GM19324 (cell line): ENCODE results near the gene SLC12A5.

Experiments used
- ATAC-seq: cut with Tn5 transposase; IDR thresholded peaks from one replicate; pipeline ENCODE4 v1.9.1; 2021; ENCODE audit warnings: mild to moderate bottlenecking, moderate library complexity; ENCODE audit not compliant: unreplicated experiment, low FRiP score

The SLC12A5 gene

DNA sequence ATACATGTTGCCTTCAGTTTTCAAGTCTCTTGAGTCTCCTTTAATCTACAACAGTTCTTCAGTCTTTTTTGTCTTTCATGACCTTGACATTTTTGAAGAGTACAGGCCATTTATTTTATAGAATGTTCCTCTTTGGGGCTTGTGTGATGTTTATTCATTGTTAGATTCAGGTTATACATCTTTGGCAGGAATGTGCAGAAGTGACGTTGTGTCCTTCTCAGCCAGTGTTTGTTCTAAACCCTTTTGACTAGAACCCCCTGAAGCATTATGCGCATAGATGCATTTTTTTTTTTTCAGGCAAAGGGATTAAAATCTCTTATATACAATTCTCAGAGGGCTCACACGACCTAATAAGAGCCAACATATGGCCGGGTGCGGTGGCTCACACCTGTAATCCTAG is 72.0 kb downstream of the SLC12A5 start:
- ATAC-seq = no peak

DNA sequence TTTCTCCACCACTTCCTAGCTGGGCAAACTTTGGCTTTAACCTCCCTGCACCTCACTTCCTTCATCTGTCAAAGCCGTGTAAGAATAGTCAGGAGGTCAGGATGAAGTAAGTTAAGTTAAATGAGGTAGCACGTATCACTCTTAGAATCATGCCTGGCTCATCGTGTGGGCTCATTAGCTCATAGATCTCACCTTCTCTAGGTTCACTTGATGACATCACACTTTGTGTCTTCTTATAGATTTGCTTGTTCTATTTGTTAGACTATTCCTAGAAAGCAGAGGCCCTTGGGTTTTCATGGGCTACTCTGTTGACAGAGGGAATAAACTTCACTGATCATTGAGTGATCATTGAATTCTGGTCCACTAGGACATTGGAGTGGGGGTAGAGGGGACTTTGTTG is 72.9 kb downstream of the SLC12A5 start:
- no peak for ATAC-seq

DNA sequence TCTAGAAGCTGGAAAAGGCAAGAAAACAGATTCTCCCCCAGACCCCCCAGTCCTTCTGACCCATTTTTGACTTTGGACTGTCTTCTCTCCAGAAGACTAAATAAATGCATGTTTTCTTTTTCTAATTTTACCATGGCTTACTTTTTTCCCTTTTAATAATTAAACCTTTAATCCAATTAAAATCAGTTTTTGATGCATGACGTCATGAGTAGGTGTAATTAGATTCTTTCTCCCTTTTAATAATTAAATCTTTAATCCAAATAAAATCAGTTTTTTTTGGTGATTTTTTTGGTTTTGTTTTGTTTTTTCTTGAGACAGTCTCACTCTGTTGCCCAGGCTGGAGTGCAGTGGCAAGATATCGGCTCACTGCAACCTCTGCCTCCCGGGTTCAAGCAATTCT is 73.9 kb downstream of the SLC12A5 start:
- ATAC-seq = no peak

DNA sequence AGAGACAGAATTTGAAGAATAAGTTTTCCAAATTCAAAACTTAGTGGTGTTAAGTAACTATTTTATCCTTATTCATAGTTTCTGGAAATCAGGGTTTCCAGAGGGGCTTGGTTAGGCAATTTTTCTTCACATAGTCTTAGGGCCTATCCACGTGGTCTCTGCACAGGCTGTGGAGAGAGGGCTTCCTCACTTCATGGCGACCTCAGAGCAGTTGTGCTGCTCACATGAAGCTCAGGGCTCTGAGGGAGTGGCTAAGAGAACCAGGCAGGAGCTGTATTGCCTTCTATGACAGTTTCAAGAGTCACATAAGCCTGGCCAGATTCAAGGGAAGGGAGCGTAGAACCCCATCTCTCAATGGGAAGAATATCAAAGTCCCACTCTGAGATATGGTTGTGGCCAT is 75.2 kb downstream of the SLC12A5 start:
- ATAC-seq = no peak

DNA sequence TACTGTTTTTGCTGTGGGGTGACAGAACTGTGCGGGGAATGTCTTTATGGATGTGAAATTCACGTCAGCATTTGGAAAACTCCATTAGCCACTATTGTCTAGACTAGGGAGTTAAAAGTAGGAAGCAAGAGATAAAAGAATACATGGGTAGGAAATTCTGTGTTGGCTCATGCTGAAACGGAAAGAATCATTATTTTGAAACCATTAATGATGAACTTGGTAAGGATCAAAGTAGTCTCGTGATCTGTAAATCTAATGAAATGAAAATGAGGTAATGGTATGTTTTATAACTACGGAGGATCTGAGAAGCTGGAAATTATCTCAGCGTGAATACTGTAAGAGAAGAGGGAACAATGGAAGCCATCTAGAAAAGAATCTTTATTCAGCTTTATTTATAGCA is 78.0 kb downstream of the SLC12A5 start:
- no peak for ATAC-seq

DNA sequence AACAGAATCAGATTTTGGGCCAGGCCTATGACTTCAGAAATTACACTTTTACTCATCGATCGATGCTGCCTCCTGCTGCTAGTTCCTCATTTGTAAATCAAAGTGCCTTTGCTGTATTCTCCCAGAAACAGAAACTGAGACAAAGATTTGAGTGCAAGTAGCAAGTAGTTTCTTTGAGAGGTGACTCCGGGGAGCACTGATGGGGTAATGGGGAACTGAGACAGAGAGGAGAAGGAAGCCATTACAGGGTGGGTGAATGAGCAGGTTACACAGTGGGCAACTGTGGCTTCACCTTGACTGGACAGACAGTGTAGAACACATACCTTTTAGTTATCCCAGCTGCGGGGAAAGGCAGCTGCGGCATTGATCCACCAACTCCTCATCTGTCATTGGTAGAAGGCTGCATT is 79.4 kb downstream of the SLC12A5 start:
- peak; percentile 84 for ATAC-seq

DNA sequence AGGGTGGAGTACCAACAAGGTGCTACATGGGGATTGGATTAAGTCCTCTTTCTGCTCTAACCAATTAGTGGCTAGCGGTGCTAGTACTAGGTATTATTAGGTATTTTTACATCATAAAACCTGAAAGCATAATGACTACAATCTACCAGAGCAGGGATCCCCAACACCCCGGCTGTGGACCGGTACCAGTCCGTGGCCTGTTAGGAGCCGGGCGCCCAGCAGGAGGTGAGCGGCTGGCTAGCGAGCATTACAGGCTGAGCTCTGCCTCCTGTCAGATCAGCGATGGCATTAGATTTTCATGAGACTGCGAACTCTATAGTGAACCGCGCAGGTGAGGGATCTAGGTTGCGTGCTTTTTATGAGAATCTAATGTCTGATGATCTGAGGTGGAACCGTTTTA is 80.0 kb downstream of the SLC12A5 start:
- ATAC-seq = no peak
